CD4-positive, CD25-positive, alpha-beta regulatory T cell (primary cell): ENCODE data around the gene BBS10. TPM values are rescaled to one million over a fixed set of nuclear protein-coding genes. Genes with fewer than 3 reads are reported as not detected.

ENCODE experiments used
- ATAC-seq, 2 donors: fragments of 150-1000 bp; cut with Tn5 transposase; one replicate each; pipeline ENCODE4 v1.10.0; 2021; ENCODE audit warnings: low read depth in 2 of 2, moderate number of reproducible peaks in 2 of 2, moderate library complexity in 1 of 2
- DNase-seq, 3 donors: peaks; one replicate each; pipeline versions ENCODE4 v3.0.0 to v3.0.0-alpha.2; 2012 to 2022; ENCODE audit warnings: mixed read lengths in 1 of 3
- H3K27ac ChIP-seq: one replicate; pipeline ENCODE4 v1.7.0; 2013; ENCODE audit warnings: mild to moderate bottlenecking, low read length; ENCODE audit not compliant: insufficient read depth, poor library complexity, severe bottlenecking
- H3K27me3 ChIP-seq: one replicate; pipeline ENCODE4 v1.7.0; 2013; ENCODE audit warnings: low read length; ENCODE audit not compliant: control insufficient read depth, insufficient read depth
- H3K36me3 ChIP-seq: one replicate; pipeline ENCODE4 v1.7.0; 2013; ENCODE audit warnings: mild to moderate bottlenecking, low read length, moderate library complexity; ENCODE audit not compliant: control insufficient read depth, insufficient read depth
- H3K4me1 ChIP-seq: 2 replicates; pipeline ENCODE4 v1.7.0; 2013; ENCODE audit warnings: mild to moderate bottlenecking, low read length; ENCODE audit not compliant: insufficient read depth, control insufficient read depth, poor library complexity, severe bottlenecking
- H3K4me3 ChIP-seq: one replicate; pipeline ENCODE4 v1.7.0; 2013; ENCODE audit warnings: low read depth, mild to moderate bottlenecking, low read length, moderate library complexity
- H3K9me3 ChIP-seq, 2 experiments: 1 replicate in 1 of 2; 2 replicates in 1 of 2; pipeline ENCODE4 v1.7.0; 2013; ENCODE audit warnings: low read length in 2 of 2, mild to moderate bottlenecking in 1 of 2, moderate library complexity in 1 of 2; ENCODE audit not compliant: control insufficient read depth in 2 of 2
- H3K27ac Mint-ChIP-seq, 3 donors: one replicate each; pipeline ENCODE4 v1.8.0; 2020 to 2022; ENCODE audit warnings: mild to moderate bottlenecking in 3 of 3, mixed read lengths in 3 of 3, moderate library complexity in 2 of 3
- H3K27me3 Mint-ChIP-seq: one replicate; pipeline ENCODE4 v1.8.0; 2022; ENCODE audit warnings: mild to moderate bottlenecking, mixed read lengths
- H3K36me3 Mint-ChIP-seq: one replicate; pipeline ENCODE4 v1.8.0; 2020; ENCODE audit warnings: mixed read lengths
- H3K4me1 Mint-ChIP-seq, 4 donors: one replicate each; pipeline ENCODE4 v1.8.0; 2020 to 2022; ENCODE audit warnings: mixed read lengths in 4 of 4, mild to moderate bottlenecking in 1 of 4
- H3K4me3 Mint-ChIP-seq, 4 donors: one replicate each; pipeline ENCODE4 v1.8.0; 2020 to 2022; ENCODE audit warnings: mild to moderate bottlenecking in 4 of 4, mixed read lengths in 4 of 4, moderate library complexity in 3 of 4
- H3K9me3 Mint-ChIP-seq, 7 donors: one replicate each; pipeline ENCODE4 v1.8.0; 2020 to 2022; ENCODE audit warnings: mixed read lengths in 7 of 7, mild to moderate bottlenecking in 3 of 7, moderate library complexity in 2 of 7
- polyA plus RNA-seq, 4 donors: library from polyadenylated mRNA; unstranded; fragments of 300-500 nt; fragmentation: Illumina TruSeq; gene quantifications; one replicate each; pipeline ENCODE4 v1.2.3, GENCODE V29; 2021
- total RNA-seq: library from RNA; stranded (reverse); gene quantifications from one replicate; pipeline ENCODE4 v1.2.3, GENCODE V29; 2022

Gene BBS10
- total and polyA plus RNA-seq, 5 donors from 2014 or later: 1.0 to 4.3 (median 2.9) TPM

- H3K27ac ChIP-seq: no peak overlapping the region
- Mint-ChIP-seq H3K36me3 (no peaks in the 10 kb centered on the region), H3K27me3 (no peaks in the 10 kb centered on the region), H3K9me3 (peaks cover 0 to 2% (median 0%) of the 10 kb centered on the region in 7 donors), H3K4me3 (no peak overlapping the region), H3K4me1 (no peaks in the 10 kb centered on the region), H3K27ac (no peak overlapping the region)
- no peak overlapping the region for H3K4me3 ChIP-seq
- no peaks in the 10 kb centered on the region for H3K9me3 ChIP-seq
- no peak for DNase-seq
- no peaks in the 10 kb centered on the region for H3K36me3 ChIP-seq
- no peak for ATAC-seq
- H3K4me1 ChIP-seq: no peaks in the 10 kb centered on the region
- H3K27me3 ChIP-seq: no peaks in the 10 kb centered on the region
Measured at GRCh38 chr12:76299536-76300296, 48.5 kb downstream of the BBS10 start.

Other genes with a start within 250 kb of the BBS10 start
- 195 TPM for gene OSBPL8, start 211.4 kb upstream of the BBS10 start, total RNA-seq
- 100 to 1,000 TPM; 129 to 187 (median 153) TPM for gene OSBPL8, start 211.4 kb upstream of the BBS10 start, polyA plus RNA-seq